HG03442 (cell line): ENCODE data around the gene CORT.
"Not testable (repeated sequence)": the region's sequence is repeated elsewhere in the genome, so short reads cannot be mapped to it uniquely, and the experiment has no call there.

Source experiments
- ATAC-seq: cut with Tn5 transposase; IDR thresholded peaks from one replicate; pipeline ENCODE4 v1.9.1; 2021; ENCODE audit warnings: mild to moderate bottlenecking, moderate library complexity; ENCODE audit not compliant: unreplicated experiment

CORT gene

DNA sequence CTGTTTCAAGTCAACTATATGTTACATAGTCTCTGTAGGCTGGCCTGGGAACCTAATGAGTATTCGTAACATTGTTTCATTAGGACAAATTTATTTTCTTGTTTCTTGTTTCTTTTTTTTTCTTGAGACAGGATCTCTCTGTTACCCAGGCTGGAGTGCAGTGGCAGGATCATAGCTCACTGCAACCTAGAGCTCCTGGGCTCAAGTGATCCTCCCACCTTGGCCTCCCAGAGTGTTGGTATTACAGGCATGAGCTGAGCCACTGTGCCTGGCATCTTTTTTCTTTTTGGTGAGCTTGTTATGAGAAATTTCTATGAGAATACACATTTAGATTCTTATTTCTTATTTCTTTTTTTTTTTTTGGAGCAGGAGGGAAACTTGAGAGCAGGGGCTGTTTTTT, 12.8 kb upstream of the CORT start:
- ATAC-seq, result no peak

GRCh38 chr1:10438677-10439163, 11.1 kb upstream of the CORT start:
- no peak for ATAC-seq

GRCh38 chr1:10440305-10440704, 9.5 kb upstream of the CORT start:
- ATAC-seq, result no peak

DNA sequence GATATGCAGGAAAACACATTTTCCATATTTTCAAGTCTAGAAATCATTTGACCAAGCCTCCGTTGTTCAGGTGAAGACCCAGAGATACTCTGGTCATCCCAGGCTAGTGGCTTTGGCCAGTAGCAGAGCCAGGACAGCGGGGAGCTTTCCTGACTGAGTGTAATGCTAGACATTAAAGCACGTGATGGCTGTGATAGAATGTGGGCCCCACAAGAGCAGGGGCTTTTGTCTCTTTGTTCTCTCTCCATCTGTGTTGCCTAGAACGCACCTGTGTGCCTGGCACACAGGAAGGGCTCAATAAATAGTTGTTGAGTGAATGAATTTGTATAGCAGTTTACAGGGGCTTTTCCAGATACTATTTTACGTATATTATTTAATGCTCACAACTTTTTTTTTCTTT, 9.0 kb upstream of the CORT start:
- ATAC-seq, result no peak

DNA sequence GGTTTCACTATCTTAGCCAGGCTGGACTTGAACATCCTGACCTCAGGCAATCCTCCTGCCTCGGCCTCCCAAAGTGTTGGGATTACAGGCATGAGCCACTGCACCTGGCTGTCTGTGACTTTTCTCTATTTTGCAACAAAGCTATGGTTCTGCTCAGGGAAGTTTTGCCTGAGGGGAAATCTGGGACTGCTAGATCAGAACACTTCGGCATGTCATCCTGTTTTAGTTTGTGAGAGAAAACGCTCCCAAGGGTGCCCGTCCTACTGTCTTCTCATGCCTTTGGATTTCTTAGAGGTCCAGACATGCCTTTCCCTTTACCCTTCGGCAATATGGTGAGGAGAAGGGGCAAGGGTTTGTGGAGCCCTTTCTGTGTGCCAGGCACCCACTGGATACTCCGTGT, 5.6 kb upstream of the CORT start:
- ATAC-seq, result no peak

DNA sequence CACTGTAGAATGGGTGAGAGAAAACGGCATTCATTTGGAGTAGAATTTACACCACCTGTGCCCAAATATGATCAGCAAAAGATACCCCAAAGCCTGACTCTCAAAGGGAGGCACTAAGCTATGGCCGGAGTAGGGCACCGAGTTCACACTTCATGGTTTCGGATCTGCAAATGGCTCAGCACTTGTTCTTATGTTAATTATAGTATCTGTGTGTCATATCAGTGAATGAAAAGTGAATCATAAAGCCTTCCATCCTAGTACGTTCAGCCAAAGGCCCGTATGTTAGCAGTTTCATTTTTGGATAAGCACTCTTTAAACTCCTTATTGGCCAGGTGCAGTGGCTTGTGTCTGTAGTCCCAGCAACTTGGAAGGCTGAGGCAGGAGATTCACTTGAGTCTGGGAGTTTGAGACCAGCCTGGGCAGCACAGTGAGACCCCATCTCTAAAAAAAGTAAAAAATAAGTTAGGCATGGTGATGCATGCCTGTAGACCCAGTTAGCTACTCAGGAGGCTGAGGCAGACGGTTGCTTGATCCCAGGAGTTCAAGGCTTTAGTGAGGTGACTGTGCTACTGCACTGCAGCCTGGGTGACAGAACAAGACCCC, 4.9 kb upstream of the CORT start:
- ATAC-seq, result no peak

- no peak for ATAC-seq
These were observed 2.9 kb upstream of the CORT start for GRCh38 chr1:10446790-10447422.

GRCh38 chr1:10450156-10450814, 454 bp downstream of the CORT start:
- ATAC-seq, result no peak

DNA sequence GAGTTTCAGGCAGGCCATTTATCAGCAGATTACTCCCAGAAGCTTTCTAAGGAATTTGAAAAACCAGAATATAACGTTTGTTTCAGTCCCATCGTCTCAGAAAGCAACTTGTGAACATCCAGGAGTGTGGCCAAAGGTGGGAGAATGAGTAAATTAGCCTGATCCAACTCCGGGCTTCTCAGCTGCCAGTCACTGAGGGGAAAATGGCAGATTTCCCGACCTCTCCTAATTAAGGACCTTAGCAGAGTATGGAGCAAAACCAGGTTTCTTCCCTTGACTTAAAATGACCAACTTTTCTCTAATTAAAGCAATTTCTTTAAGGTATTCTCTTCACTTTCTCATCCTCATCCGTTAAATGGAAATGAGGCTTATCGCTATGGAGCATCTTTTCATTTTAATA, 1.0 kb downstream of the CORT start:
- ATAC-seq, result no peak

DNA sequence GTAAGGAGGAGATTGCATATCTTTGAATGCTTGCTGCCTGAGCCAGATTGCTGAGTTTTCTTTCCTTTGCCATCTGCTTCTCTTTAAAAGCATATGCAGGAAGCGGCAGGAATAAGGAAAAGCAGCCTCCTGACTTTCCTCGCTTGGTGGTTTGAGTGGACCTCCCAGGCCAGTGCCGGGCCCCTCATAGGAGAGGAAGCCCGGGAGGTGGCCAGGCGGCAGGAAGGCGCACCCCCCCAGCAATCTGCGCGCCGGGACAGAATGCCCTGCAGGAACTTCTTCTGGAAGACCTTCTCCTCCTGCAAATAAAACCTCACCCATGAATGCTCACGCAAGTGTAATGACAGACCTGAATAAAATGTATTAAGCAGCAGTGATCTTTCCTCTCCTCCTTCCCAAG, 1.5 kb downstream of the CORT start:
- ATAC-seq, result no peak

DNA sequence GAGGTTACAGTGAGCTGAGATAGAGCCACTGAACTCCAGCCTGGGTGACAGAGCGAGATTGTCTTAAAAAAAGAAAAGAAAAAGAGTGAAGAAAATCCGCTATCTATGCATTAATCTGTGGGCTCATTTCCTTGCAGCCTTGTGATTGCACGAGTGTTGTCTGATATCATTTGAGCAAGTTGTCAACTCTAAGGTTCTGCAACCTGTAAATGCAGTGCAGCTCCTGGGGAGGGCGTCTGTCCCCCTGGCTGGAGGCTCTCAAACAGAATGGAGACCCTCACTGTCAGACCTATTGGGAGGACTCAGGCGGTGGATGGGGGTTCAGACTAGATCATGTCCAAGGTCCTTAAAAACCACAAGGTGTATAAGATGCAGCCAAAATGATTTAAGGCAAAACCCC, 6.2 kb downstream of the CORT start:
- ATAC-seq, result no peak

- no peak for ATAC-seq
These were observed 6.8 kb downstream of the CORT start for GRCh38 chr1:10456661-10457060.

- not testable (repeated sequence) for ATAC-seq
These were observed 7.6 kb downstream of the CORT start for GRCh38 chr1:10457462-10457861.

GRCh38 chr1:10457875-10458274, 8.0 kb downstream of the CORT start:
- ATAC-seq, result no peak

- ATAC-seq, result no peak
These were observed 9.4 kb downstream of the CORT start for GRCh38 chr1:10459184-10459583.

DNA sequence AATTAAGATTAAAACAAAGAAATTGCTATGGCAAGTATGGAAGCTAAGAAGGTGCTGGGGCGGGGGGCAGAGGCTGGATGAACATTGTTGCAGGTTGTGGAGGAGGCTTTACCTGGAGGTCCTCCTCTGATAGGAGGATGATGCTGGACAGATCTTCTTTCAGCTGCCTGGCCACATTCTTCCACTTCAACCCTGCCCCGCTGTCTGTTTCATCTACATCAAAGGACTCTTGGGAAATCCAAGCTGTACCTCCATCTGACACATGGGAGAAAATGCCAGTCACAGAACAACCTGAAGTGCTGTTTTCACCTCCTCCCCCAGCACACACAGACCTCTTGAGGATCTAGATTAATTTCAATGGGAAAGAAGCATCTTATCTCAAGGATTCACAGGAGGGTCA, 17.2 kb downstream of the CORT start:
- no peak for ATAC-seq

DNA sequence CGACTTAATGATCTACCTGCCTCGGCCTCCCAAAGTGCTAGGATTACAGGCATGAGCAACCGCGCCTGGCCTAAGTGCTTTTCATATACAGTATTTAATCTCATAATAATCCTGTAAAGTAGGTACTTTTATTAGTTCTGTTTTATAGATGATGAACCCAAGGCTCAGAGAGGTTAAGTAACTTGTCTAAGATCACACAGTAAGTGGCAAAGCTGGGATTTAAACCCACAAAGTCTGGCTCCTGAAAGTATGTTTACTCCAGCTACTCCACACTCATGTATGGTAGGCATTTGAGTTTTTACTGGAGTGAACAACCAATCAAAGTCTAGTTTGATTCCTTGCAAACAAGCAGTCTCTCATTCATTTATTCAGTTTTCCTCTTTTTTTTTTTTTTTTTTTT, 20.2 kb downstream of the CORT start:
- ATAC-seq, result no peak

GRCh38 chr1:10471411-10472219, 21.8 kb downstream of the CORT start:
- no peak for ATAC-seq

DNA sequence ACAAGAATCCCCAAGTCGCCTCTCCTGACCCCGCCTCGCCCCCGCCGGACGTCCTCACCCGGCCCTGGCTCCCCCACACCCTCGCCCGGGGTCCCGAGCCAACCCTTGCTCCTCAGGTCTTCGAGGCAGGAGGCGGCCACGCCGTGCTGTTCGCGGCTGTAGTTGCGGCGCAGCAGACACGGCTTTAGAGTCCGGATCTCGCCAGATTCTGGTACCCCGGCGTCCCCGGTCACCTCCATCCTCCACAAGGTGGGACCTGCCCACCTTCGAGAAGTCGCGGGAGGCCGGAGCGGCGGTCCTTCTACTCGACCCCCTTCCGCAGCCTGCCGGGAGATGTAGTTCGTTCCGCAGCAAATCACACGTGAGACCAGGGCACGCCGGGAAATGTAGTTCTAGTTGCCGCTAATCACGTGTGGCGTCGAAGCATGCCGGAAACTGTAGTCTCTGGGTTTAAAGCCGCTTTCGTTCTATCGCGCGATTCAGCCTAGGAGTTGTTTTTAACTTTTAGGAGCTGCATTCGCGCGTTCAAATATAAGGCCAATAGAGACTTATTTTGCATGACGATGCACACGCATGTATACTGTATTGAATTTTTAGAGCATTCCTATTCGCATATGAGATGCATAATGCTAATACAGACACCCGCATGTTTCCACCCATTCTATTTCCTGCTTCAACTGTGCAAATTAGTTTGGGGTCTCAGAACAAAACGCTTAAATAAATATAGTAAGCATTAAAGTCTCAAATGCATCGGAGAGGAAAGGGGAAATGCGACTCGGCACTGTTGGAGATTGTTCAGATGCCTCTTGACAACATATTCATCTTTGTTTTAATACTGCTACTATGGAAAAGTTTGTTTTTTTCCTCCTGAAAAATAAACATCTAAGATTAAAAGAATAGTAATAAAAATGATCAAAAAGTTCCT, 22.7 kb downstream of the CORT start, which contains the start of gene DFFA:
Gene DFFA (minus strand): TSS at position 310 of the 925 bp plus-strand sequence. CDS start 71 bp downstream, at position 239.
- peak; percentile 78 for ATAC-seq

- no peak for ATAC-seq
These were observed 23.4 kb downstream of the CORT start for GRCh38 chr1:10473145-10473765.
